NCI-H1417 (cell line): Measurements from ENCODE around the gene PRXL2B.

Experiments
- DNase-seq, 3 experiments: peaks; one replicate each; lab custom pipeline; 2025; lab: John Stamatoyannopoulos, UW

Gene PRXL2B

DNA sequence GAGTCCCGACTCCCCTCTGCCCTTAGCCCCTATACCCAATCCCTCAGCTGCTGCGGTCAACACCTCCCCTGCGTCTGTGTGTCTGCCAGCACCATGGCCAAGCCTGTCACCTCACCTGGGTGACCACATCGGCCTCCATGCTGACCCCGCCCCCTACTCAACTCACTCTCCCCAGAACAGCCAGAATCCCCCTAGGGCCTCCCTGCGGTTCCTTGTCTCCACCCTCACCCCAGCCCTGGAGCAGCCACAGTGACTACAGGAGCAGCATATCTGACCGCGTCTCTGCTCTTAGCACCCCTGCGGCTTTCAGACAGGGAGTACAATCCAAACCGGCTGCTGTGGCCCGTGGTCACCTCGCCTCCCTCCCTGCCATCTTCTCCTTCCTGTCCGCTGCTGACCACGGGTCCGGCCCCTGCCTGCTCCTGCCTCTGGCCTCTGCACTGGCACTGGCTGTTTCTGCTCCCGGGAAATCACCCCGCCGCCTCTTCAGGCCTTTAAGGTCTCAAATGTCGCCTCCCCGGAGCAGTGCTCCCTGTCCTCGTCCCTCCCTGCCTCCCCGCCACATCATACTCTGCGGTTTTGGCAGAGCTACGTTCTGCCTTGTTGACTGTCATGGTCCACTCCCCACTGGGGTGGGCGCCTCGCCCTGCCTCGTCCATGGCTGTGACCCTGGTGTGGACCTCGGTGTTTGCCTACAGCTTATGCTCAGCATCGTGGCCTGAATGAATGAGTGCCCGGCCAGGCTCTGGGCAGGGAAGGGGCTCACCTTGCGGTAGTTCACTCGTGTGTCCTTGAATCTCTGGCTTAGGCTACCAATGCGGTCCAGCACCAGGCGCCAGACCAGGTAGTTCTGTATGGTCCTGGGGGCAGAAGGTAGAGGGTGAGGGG lies 11.1 kb downstream of the PRXL2B start:
- peak in 1 of 3 experiments; percentile 25 for DNase-seq

- no peak for DNase-seq
Observed at GRCh38 chr1:2598329-2598931, 11.9 kb downstream of the PRXL2B start.

GRCh38 chr1:2601721-2602303 lies 15.2 kb downstream of the PRXL2B start:
- DNase-seq: no peak

- no peak for DNase-seq
Observed at GRCh38 chr1:2602311-2602835, 15.8 kb downstream of the PRXL2B start.

GRCh38 chr1:2602866-2603520 lies 16.4 kb downstream of the PRXL2B start:
- no peak for DNase-seq

DNA sequence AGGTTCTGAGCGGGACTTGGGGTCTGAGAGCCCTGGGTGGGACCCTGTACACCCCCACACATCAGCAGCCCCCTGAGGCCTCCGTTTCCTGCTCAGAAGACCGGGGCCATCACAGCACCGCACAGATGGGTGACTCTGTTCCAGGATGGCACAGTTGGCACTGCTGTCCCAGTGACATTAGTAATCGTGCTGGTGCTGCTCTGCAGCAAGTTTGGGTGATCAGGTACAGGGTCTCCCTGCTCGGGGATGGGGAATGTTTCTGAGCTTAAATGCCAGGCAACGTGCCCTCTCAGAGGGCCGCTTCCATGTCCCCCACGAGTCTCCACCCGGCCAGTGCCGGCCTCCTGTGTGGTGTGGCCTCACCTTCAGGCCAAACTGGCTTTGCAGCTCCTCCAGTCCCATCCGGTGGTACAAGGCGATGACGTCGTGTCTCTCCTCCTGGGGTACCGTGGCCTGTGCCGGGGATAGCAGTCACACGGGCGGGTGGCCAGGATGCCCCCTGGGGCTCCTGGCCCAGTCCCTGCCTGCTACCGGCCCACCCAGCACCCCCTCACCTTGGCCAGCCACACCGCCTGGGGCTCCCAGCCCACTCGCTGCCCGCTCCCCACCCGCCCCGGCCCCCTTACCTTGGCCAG lies 17.1 kb downstream of the PRXL2B start:
- no peak for DNase-seq

GRCh38 chr1:2604156-2604843 lies 17.7 kb downstream of the PRXL2B start:
- no peak for DNase-seq

DNA sequence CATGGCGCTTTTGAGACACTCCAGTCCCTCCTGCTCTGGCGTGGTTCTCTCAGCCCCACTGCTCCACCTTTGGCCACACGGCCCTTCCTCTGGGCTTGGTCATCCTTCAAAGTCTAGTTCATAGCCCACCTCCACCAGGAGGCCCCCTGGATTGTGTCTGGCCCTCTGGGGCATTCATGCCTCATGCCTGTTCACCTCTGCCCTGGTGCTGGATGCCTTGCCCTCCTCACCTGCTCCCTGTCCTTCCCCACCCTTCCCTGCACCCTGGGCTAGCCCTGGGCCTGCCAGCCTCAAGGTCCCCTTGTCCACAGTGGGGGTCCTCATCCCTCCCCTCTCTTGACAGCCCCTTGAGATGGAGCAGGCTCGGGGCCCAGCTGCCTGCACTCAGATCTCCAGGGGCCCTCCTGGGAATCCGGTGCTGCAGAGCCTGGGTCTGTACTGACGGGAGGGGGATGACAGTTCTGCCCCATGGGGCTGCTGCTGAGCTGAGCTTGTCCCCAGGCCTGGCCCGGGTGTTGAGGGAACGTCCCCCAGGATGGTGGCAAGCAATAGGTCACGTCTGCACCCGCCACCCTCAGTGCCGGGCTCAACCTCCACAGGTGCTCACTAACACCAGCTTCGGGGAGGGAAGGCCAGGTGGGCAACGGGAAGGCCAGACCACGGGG lies 18.4 kb downstream of the PRXL2B start:
- no peak for DNase-seq

DNA sequence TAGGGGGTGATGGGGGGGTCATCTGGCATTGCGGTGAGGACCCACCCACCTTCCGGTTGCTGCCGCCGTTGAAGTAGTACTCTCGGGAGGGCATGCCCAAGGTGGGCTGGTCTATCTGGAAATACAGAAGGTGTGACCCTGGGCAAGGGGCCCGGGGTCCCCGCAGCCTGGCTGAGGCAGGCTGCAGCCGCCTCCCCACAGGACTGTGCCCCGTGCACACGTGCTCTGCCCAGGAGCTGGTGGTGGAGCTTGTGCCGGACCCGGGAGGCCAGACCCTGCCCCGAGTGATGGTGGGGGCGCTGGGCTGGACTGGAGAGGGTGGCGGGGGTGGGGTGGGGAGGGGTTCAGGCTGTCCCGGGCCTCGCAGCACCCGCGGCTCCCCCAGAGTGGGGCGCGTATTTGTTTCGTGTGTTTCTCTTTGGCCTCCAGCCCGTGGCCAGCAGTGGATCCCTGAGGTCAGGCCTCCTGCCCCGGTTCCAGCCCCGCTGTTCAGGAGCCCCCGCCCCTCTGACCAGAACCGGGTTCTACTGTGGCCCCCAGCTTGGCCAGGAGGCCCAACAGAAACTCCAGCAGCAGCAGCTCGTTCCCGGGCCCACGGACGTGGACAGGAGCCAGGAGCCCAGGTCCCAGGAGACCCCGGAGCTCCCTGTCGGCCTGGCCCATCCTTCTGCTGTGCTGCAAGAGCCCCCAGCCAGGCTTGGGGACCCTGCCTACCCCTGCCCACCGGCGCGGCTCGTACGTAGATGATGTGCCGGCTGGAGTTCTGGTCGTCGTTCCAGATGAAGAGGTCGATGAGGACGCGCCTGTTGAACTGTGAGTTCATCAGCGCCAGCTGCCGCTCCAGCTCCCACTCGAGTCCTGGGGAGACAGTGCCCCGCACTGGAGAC lies 19.2 kb downstream of the PRXL2B start:
- no peak for DNase-seq

DNA sequence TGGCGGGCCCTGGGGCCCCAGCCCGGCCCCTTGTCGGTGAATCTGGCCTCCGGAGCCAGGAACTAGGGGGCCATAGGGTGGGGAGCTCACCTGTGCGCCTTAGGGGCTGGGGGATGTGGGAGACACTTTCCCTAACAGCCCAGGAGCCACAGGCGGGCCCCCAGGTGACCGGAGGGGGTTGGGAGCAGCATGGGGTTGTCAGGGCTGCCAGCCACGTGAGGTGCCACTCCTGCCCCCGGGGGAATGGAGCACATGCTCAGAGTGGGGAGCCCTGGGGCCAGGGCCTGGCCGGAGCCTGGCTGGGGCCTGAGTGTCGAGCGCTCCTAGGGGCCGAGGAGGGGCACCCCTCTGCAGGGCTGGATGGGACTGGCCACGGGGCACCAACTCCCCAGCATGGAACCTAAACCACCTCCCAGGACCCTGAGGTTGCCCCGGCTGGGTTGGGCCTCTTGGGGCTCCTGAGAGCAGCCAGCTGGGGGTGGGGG lies 19.9 kb downstream of the PRXL2B start:
- no peak for DNase-seq

- DNase-seq: no peak
Observed at GRCh38 chr1:2606881-2607621, 20.5 kb downstream of the PRXL2B start.

DNA sequence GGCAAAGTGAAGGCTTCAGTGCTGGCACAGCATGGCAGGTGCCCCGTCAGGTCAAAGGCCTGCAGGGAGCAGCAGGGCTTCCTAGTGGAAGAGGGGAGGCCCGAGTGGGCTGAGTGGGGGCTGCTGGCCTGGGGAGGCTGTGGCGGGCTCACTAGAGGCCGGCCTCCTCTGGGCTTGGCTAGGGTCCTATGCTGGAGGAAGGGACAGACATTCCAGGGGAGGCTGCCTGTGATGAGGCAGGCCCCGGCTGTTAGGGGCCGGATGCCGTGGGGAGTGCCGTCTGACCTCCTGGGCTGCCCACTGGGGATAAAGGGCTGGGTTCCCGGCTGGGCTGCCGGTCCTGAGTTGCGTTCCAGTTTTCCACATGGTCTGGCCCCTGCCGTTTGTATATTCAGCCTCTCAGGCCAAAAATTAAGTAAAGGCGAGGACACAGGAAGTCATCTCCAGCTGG lies 21.1 kb downstream of the PRXL2B start:
- DNase-seq: no peak

- no peak for DNase-seq
Observed at GRCh38 chr1:2609319-2610035, 22.9 kb downstream of the PRXL2B start.

- peak in 1 of 3 experiments; percentile 14 for DNase-seq
Observed at GRCh38 chr1:2610036-2610959, 23.7 kb downstream of the PRXL2B start.

DNA sequence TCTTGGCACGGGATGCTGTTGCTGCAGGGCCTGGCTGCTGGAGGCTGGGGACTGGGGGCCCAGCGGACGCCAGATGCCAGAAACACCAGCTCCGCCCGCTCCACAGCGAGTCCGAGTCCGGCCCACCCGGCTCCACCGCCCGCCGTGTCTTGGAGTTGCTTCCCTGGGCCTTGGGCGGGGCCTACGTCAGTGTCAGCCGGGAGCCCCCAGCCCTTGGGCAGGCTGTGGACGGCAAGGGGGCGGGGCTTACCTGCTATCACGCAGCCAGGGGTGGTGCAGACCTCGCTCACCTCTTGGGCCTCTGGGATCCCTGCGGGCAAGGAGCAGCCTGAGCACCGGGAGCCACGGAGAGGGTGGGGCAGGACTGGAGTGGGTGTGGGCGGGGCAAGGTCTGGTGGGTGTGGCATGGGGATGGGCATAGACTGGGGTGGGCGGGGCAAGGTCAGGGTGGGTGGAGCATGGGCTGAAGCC lies 24.5 kb downstream of the PRXL2B start:
- peak; percentile 0 to 60 (median 29) for DNase-seq

GRCh38 chr1:2611621-2612437 lies 25.3 kb downstream of the PRXL2B start:
- peak in 2 of 3 experiments; percentile 49 to 71 for DNase-seq
